MM.1S (cell line): ENCODE data around the gene TTC7B.

Source experiments
- EZH2 ChIP-seq: fragments of 300-600 bp; sonication (generic); optimal IDR thresholded peaks from 2 replicates; pipeline ENCODE3; 2017; ENCODE audit warnings: low read depth, mild to moderate bottlenecking, antibody characterized with exemption, low read length, mixed read lengths
- EZH2phosphoT487 ChIP-seq: fragments of 300-600 bp; sonication (generic); IDR thresholded peaks from 2 replicates; pipeline ENCODE4 v1.6.1; 2018; ENCODE audit warnings: antibody characterized with exemption, low read length
- TF ChIP-seq, protein P1 (sequence below): fragments of 300-600 bp; sonication (generic); IDR thresholded peaks from 2 replicates; pipeline ENCODE4 v1.5.1; 2016; ENCODE audit warnings: antibody characterized with exemption, low read length, mixed read lengths

GRCh38 chr14:90804292-90805083 lies 11.7 kb downstream of the TTC7B start:
- TF ChIP-seq, protein P1, sequence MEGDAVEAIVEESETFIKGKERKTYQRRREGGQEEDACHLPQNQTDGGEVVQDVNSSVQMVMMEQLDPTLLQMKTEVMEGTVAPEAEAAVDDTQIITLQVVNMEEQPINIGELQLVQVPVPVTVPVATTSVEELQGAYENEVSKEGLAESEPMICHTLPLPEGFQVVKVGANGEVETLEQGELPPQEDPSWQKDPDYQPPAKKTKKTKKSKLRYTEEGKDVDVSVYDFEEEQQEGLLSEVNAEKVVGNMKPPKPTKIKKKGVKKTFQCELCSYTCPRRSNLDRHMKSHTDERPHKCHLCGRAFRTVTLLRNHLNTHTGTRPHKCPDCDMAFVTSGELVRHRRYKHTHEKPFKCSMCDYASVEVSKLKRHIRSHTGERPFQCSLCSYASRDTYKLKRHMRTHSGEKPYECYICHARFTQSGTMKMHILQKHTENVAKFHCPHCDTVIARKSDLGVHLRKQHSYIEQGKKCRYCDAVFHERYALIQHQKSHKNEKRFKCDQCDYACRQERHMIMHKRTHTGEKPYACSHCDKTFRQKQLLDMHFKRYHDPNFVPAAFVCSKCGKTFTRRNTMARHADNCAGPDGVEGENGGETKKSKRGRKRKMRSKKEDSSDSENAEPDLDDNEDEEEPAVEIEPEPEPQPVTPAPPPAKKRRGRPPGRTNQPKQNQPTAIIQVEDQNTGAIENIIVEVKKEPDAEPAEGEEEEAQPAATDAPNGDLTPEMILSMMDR: no peak
- TF ChIP-seq EZH2 (no peak), EZH2phosphoT487 (no peak)
